BLaER1 (cell line): ENCODE data around the gene INTS12.

Experiments used
- H3K27ac ChIP-seq: shearing (Covaris generic); formaldehyde crosslinking; 2 replicates; pipeline ENCODE4 v1.8.1; 2022
- H3K27me3 ChIP-seq: shearing (Covaris generic); formaldehyde crosslinking; 2 replicates; pipeline ENCODE4 v1.8.1; 2022
- H3K36me3 ChIP-seq: shearing (Covaris generic); formaldehyde crosslinking; 2 replicates; pipeline ENCODE4 v1.8.1; 2022
- H3K4me1 ChIP-seq: shearing (Covaris generic); formaldehyde crosslinking; 2 replicates; pipeline ENCODE4 v1.8.1; 2022
- H3K4me2 ChIP-seq: shearing (Covaris generic); formaldehyde crosslinking; 2 replicates; pipeline ENCODE4 v1.8.1; 2022
- H3K4me3 ChIP-seq: shearing (Covaris generic); formaldehyde crosslinking; 2 replicates; pipeline ENCODE4 v1.8.1; 2022
- H3K9ac ChIP-seq: shearing (Covaris generic); formaldehyde crosslinking; 2 replicates; pipeline ENCODE4 v1.8.1; 2022
- H3K9me3 ChIP-seq: shearing (Covaris generic); formaldehyde crosslinking; 2 replicates; pipeline ENCODE4 v1.8.1; 2022
- H4K20me1 ChIP-seq: shearing (Covaris generic); formaldehyde crosslinking; 2 replicates; pipeline ENCODE4 v1.8.1; 2022
- Cebpa-rat ChIP-seq: shearing (Covaris generic); IDR thresholded peaks from 2 replicates; pipeline ENCODE4 v1.8.1; 2022

INTS12 gene

DNA sequence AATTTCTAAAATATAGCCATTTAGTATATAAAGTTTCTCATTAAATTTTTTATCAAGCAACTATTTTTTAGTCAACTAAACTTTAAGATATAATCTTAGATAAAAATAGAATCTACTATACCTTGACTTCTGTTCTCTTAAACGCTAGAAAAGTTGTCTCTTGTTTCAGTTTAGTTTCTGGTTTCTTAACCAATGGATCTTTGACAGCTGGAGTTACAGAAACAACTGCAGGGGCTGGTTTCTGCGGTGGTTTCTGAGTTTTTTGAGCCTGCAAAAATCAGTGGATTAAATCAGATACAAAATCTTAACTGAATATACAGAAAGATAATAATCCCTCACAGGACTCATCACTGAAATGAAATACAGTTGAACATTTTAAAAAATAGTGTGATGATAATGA is 21.9 kb downstream of the INTS12 start:
- Histone ChIP-seq H3K4me3 (no peak overlapping the region), H3K4me2 (no peak overlapping the region), H3K27ac (no peak overlapping the region), H3K36me3 (peaks cover 59% of the 10 kb centered on the region), H3K9me3 (no peaks in the 10 kb centered on the region), H3K4me1 (no peaks in the 10 kb centered on the region), H4K20me1 (no peaks in the 10 kb centered on the region), H3K27me3 (no peaks in the 10 kb centered on the region), H3K9ac (no peak overlapping the region)
- TF ChIP-seq Cebpa-rat: no peak

GRCh38 chr4:105683038-105683437 is 25.5 kb downstream of the INTS12 start:
- no peak for TF ChIP-seq Cebpa-rat
- H3K9ac ChIP-seq: no peak overlapping the region
- H3K9me3 ChIP-seq: no peaks in the 10 kb centered on the region
- H3K4me1 ChIP-seq: no peaks in the 10 kb centered on the region
- no peak overlapping the region for H3K27ac ChIP-seq
- peaks cover 33% of the 10 kb centered on the region for H3K36me3 ChIP-seq
- H3K27me3 ChIP-seq: no peaks in the 10 kb centered on the region
- no peak overlapping the region for H3K4me3 ChIP-seq
- no peaks in the 10 kb centered on the region for H4K20me1 ChIP-seq
- no peak overlapping the region for H3K4me2 ChIP-seq

DNA sequence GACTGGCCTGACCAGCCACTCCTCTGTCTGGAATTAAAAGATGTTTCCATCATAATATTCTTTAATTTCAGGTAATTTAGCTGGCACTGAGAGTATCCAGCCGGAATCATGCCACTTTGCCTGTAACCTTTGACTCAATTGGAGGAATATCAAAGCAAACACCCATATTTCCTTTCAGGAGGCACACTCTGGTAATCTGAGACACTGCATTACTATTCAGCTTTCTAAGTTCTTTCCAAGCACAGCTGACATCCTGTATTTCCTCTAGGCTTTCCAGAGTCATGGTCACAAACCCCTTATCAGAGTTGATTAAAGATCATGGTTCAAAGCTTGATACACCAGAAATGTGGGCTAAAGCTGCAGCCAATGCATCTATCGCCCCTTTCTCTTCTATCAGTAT is 29.3 kb downstream of the INTS12 start:
- Histone ChIP-seq H3K27me3 (no peaks in the 10 kb centered on the region), H3K4me2 (no peak overlapping the region), H4K20me1 (no peaks in the 10 kb centered on the region), H3K9me3 (no peaks in the 10 kb centered on the region), H3K4me3 (no peak overlapping the region), H3K4me1 (no peaks in the 10 kb centered on the region), H3K36me3 (peaks cover 20% of the 10 kb centered on the region), H3K9ac (no peak overlapping the region), H3K27ac (no peak overlapping the region)
- no peak for TF ChIP-seq Cebpa-rat

DNA sequence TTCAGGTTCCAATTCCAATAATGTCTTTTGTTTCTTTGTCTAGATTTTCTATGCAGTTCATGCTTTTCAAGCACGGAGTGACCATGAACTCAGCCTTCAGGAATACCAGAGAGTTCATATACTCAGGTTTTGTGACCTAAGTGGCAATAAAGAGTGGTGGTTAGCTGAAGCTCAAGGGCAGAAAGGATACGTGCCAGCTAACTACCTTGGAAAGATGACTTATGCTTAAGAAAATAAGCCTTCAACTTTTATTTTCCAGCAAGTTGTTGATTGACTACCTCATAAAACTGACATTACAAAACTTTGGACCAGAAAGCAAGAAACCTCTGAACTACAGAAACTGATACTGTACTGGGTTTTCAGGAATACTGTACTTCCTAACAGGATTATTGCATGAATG is 30.8 kb downstream of the INTS12 start:
- TF ChIP-seq Cebpa-rat: no peak
- H3K9me3 ChIP-seq: no peaks in the 10 kb centered on the region
- no peak overlapping the region for H3K4me2 ChIP-seq
- no peaks in the 10 kb centered on the region for H4K20me1 ChIP-seq
- H3K4me3 ChIP-seq: no peak overlapping the region
- H3K4me1 ChIP-seq: no peaks in the 10 kb centered on the region
- no peaks in the 10 kb centered on the region for H3K27me3 ChIP-seq
- peaks cover 14% of the 10 kb centered on the region for H3K36me3 ChIP-seq
- H3K27ac ChIP-seq: no peak overlapping the region
- no peak overlapping the region for H3K9ac ChIP-seq

DNA sequence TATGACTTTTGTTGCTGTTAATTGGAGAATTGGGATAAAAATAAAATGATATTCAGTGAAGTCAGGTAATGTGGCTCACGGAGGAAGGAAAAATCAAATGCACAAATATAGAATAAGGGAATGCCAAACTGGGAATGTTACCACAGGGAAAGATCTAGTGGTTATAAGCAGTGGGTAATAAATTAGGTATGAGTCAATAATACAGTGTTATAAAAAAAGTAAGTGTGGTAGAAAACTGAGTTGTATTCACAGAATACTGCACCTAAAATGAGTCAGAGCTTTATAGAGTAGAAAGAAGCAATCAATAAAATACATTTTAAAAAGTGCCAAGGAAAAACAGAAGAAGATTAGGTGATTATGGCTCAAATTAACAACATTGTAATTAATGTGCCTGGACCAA is 34.5 kb downstream of the INTS12 start:
- no peak for TF ChIP-seq Cebpa-rat
- H3K4me3 ChIP-seq: no peak overlapping the region
- no peak overlapping the region for H3K27ac ChIP-seq
- no peak overlapping the region for H3K9ac ChIP-seq
- H3K27me3 ChIP-seq: no peaks in the 10 kb centered on the region
- H4K20me1 ChIP-seq: no peaks in the 10 kb centered on the region
- no peaks in the 10 kb centered on the region for H3K9me3 ChIP-seq
- H3K4me1 ChIP-seq: no peaks in the 10 kb centered on the region
- H3K36me3 ChIP-seq: no peaks in the 10 kb centered on the region
- no peak overlapping the region for H3K4me2 ChIP-seq

GRCh38 chr4:105671301-105671700 is 37.2 kb downstream of the INTS12 start:
- Histone ChIP-seq H3K4me3 (no peak overlapping the region), H3K9ac (no peak overlapping the region), H3K9me3 (no peaks in the 10 kb centered on the region), H3K4me1 (no peaks in the 10 kb centered on the region), H4K20me1 (no peaks in the 10 kb centered on the region), H3K27me3 (no peaks in the 10 kb centered on the region), H3K27ac (no peak overlapping the region), H3K4me2 (no peak overlapping the region), H3K36me3 (no peaks in the 10 kb centered on the region)
- no peak for TF ChIP-seq Cebpa-rat

GRCh38 chr4:105670684-105671083 is 37.8 kb downstream of the INTS12 start:
- Histone ChIP-seq H3K4me1 (no peaks in the 10 kb centered on the region), H3K4me3 (no peak overlapping the region)

DNA sequence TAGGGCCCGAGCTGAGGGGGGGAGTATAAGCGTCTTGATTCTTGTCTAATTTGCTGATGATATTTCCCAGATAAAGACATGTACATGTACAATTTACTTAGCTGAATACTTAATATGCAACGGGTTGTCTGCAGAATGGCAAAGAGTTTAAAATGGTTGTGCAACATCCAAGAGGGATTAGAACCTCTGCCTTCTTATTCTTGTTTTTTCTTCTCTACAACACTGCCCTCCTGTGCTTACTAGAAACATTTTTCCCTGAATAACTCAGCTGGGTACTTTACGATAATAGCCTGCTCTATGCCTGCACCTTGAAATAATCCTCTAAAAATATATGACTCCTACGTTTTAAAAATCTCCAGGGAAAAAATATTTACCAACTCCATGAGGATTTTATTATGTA is 41.8 kb downstream of the INTS12 start:
- no peaks in the 10 kb centered on the region for H3K36me3 ChIP-seq
- no peaks in the 10 kb centered on the region for H4K20me1 ChIP-seq
- no peaks in the 10 kb centered on the region for H3K27me3 ChIP-seq
- no peak overlapping the region for H3K4me3 ChIP-seq
- H3K27ac ChIP-seq: no peak overlapping the region
- no peaks in the 10 kb centered on the region for H3K9me3 ChIP-seq
- TF ChIP-seq Cebpa-rat: no peak
- no peak overlapping the region for H3K9ac ChIP-seq
- H3K4me2 ChIP-seq: no peak overlapping the region
- no peaks in the 10 kb centered on the region for H3K4me1 ChIP-seq

More at GRCh38 chr4:105670684-105671083, 37.8 kb downstream of the INTS12 start:
- Histone ChIP-seq H3K27ac (no peak overlapping the region), H4K20me1 (no peaks in the 10 kb centered on the region), H3K9me3 (no peaks in the 10 kb centered on the region), H3K4me2 (no peak overlapping the region), H3K36me3 (no peaks in the 10 kb centered on the region), H3K9ac (no peak overlapping the region), H3K27me3 (no peaks in the 10 kb centered on the region)
- no peak for TF ChIP-seq Cebpa-rat

- Histone ChIP-seq H3K9me3 (no peaks in the 10 kb centered on the region), H3K27ac (no peak overlapping the region), H3K36me3 (no peaks in the 10 kb centered on the region), H3K9ac (no peak overlapping the region), H3K4me3 (no peak overlapping the region), H3K4me1 (no peaks in the 10 kb centered on the region), H3K27me3 (no peaks in the 10 kb centered on the region), H3K4me2 (no peak overlapping the region), H4K20me1 (no peaks in the 10 kb centered on the region)
- TF ChIP-seq Cebpa-rat: no peak
Observed at GRCh38 chr4:105662935-105663675, 45.4 kb downstream of the INTS12 start.

DNA sequence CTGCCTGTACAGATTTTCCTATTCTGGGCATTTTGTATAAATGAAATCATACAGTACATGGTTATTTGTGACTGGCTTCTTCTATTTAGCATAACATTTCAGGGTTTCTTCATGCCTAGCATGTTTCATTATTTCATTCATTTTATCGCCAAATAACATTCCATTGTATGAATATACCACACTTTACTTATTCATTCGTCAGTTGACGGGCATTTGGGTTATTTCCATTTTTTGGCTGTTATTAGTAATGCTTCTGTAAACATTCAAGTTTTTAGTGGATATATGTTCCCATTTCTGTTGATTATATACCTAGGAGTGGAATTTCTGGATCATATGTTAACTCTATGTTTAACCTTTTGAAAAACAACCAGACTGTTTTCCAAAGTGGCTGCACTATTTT is 47.5 kb downstream of the INTS12 start:
- H3K36me3 ChIP-seq: no peaks in the 10 kb centered on the region
- no peaks in the 10 kb centered on the region for H3K9me3 ChIP-seq
- H4K20me1 ChIP-seq: no peaks in the 10 kb centered on the region
- no peak overlapping the region for H3K4me3 ChIP-seq
- H3K9ac ChIP-seq: no peak overlapping the region
- H3K4me1 ChIP-seq: no peaks in the 10 kb centered on the region
- no peak for TF ChIP-seq Cebpa-rat
- H3K27ac ChIP-seq: no peak overlapping the region
- no peaks in the 10 kb centered on the region for H3K27me3 ChIP-seq
- no peak overlapping the region for H3K4me2 ChIP-seq

DNA sequence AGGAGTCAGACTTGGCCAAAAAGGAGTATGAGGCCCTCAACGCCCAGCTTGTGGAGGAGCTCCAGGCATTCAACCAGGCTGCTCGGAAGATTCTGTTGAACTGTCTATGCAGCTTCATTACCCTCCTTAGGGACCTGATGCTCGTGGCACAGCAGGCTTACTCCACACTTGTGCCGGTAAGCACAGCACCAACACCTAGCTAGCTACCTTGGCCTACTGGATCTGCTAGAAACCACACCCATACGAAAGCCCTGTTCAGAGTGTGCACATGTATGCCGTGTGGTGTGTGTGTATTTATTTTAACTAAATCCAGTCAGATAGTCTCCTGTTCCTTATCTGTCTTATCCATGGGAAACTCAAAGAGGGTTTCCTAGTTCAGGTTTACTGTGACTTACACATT is 49.3 kb downstream of the INTS12 start:
- no peak overlapping the region for H3K4me3 ChIP-seq
- no peak overlapping the region for H3K27ac ChIP-seq
- no peaks in the 10 kb centered on the region for H3K4me1 ChIP-seq
- no peak overlapping the region for H3K9ac ChIP-seq
- H3K27me3 ChIP-seq: no peaks in the 10 kb centered on the region
- no peaks in the 10 kb centered on the region for H4K20me1 ChIP-seq
- H3K36me3 ChIP-seq: no peaks in the 10 kb centered on the region
- no peak for TF ChIP-seq Cebpa-rat
- no peak overlapping the region for H3K4me2 ChIP-seq
- no peaks in the 10 kb centered on the region for H3K9me3 ChIP-seq
